HuH-7.5 (cell line): ENCODE data around the gene DNAI2.

ENCODE experiments used
- DNase-seq: peaks from one replicate; pipeline ENCODE4 v3.0.0; 2011; ENCODE audit warnings: low spot score

The DNAI2 gene

GRCh38 chr17:74361230-74362068 is 87.4 kb downstream of the DNAI2 start, which contains the start of gene BTBD17:
BTBD17 (minus strand) TSS chr17:74361868; CDS start chr17:74361819, 49 bp downstream.
- peak; percentile 76 for DNase-seq

- DNase-seq = no peak
Measured at GRCh38 chr17:74362069-74362405, 88.0 kb downstream of the DNAI2 start.

GRCh38 chr17:74362810-74363498 is 88.9 kb downstream of the DNAI2 start:
- DNase-seq = no peak
